DOHH2 (cell line): Measurements from ENCODE around the gene STPG2.

Source experiments
- H3F3A ChIP-seq: fragments of 200-600 bp; sonication (generic), shearing (Covaris generic); 2 replicates; pipeline ENCODE4 v1.6.0; 2016; ENCODE audit warnings: antibody characterized with exemption, mild to moderate bottlenecking; ENCODE audit not compliant: control insufficient read depth, insufficient read depth
- H3K27ac ChIP-seq: fragments of 200-600 bp; sonication (generic); 2 replicates; pipeline ENCODE4 v1.5.1; 2014; ENCODE audit warnings: low read depth, mild to moderate bottlenecking, low read length, moderate library complexity
- H3K27me3 ChIP-seq: fragments of 200-600 bp; sonication (generic); 2 replicates; pipeline ENCODE4 v1.6.1; 2014; ENCODE audit warnings: mild to moderate bottlenecking, low read length, mixed read lengths; ENCODE audit not compliant: control insufficient read depth
- H3K36me3 ChIP-seq: fragments of 200-600 bp; sonication (generic); 2 replicates; pipeline ENCODE4 v1.6.1; 2014; ENCODE audit warnings: mild to moderate bottlenecking, low read length, moderate library complexity, mixed read lengths; ENCODE audit not compliant: control insufficient read depth
- H3K4me1 ChIP-seq: fragments of 200-600 bp; sonication (generic); 2 replicates; pipeline ENCODE4 v1.6.1; 2014; ENCODE audit warnings: mild to moderate bottlenecking, low read length, mixed read lengths; ENCODE audit not compliant: control insufficient read depth
- H3K4me2 ChIP-seq: fragments of 200-600 bp; sonication (generic); 2 replicates; pipeline ENCODE4 v1.6.0; 2014; ENCODE audit warnings: mild to moderate bottlenecking, low read length, moderate library complexity
- H3K4me3 ChIP-seq: fragments of 200-600 bp; sonication (generic); 2 replicates; pipeline ENCODE4 v1.5.1; 2014; ENCODE audit warnings: mild to moderate bottlenecking, low read length, mixed read lengths
- H3K79me2 ChIP-seq: fragments of 200-600 bp; sonication (generic); 2 replicates; pipeline ENCODE4 v1.6.1; 2014; ENCODE audit warnings: mild to moderate bottlenecking, low read length, mixed read lengths; ENCODE audit not compliant: control insufficient read depth
- H3K9me2 ChIP-seq: fragments of 200-600 bp; sonication (generic); replicated peaks from 2 replicates; pipeline ENCODE4 v1.6.1; 2014; ENCODE audit warnings: mild to moderate bottlenecking, low read length, mixed read lengths; ENCODE audit not compliant: control insufficient read depth
- H3K9me3 ChIP-seq: fragments of 200-600 bp; sonication (generic); 2 replicates; pipeline ENCODE4 v1.6.1; 2014; ENCODE audit warnings: antibody characterized with exemption, low read length, mixed read lengths; ENCODE audit not compliant: control insufficient read depth, insufficient read depth
- H4K20me1 ChIP-seq: fragments of 200-600 bp; sonication (generic); 2 replicates; pipeline ENCODE4 v1.6.0; 2014; ENCODE audit warnings: low read depth, mild to moderate bottlenecking, antibody characterized with exemption, low read length, moderate library complexity; ENCODE audit not compliant: control insufficient read depth, insufficient read depth
- EZH2phosphoT487 ChIP-seq: fragments of 200-600 bp; sonication (generic); IDR thresholded peaks from 2 replicates; pipeline ENCODE4 v1.6.1; 2017; ENCODE audit warnings: borderline replicate concordance, mild to moderate bottlenecking, antibody characterized with exemption, low read length, moderate library complexity, mixed read lengths
- TF ChIP-seq, protein P1 (sequence below): fragments of 200-600 bp; sonication (generic); IDR thresholded peaks from one replicate; pipeline ENCODE4 v1.5.1; 2014; ENCODE audit warnings: antibody characterized with exemption, mild to moderate bottlenecking, low read depth, low read length; ENCODE audit not compliant: poor library complexity, severe bottlenecking

STPG2 gene

DNA sequence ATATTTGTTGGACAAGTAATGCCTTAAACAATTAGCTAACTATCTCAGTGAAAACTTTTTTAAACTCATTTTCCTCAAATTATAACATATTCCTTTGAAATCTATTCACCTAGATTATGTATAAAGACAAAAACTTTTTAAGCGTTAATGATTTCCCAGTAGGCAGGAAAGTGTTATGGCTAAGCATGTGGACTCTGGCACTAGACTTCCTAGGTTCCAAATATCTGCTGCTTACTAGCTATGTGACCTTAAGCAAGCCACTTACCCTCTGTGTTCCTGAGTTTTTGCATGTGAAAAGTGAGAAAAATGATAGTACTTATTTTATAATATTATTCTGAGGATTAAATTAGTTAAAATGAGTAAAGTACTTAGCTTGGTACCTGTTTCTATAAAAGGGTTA is 301.8 kb downstream of the STPG2 start:
- no peaks in the 10 kb centered on the region for H3F3A ChIP-seq
- H3K4me1 ChIP-seq = no peaks in the 10 kb centered on the region
- H3K4me2 ChIP-seq = no peak overlapping the region
- H3K36me3 ChIP-seq = no peaks in the 10 kb centered on the region
- TF ChIP-seq EZH2phosphoT487 = no peak
- TF ChIP-seq, protein P1, sequence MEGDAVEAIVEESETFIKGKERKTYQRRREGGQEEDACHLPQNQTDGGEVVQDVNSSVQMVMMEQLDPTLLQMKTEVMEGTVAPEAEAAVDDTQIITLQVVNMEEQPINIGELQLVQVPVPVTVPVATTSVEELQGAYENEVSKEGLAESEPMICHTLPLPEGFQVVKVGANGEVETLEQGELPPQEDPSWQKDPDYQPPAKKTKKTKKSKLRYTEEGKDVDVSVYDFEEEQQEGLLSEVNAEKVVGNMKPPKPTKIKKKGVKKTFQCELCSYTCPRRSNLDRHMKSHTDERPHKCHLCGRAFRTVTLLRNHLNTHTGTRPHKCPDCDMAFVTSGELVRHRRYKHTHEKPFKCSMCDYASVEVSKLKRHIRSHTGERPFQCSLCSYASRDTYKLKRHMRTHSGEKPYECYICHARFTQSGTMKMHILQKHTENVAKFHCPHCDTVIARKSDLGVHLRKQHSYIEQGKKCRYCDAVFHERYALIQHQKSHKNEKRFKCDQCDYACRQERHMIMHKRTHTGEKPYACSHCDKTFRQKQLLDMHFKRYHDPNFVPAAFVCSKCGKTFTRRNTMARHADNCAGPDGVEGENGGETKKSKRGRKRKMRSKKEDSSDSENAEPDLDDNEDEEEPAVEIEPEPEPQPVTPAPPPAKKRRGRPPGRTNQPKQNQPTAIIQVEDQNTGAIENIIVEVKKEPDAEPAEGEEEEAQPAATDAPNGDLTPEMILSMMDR = no peak
- no peaks in the 10 kb centered on the region for H3K79me2 ChIP-seq
- no peaks in the 10 kb centered on the region for H3K9me3 ChIP-seq
- no peak overlapping the region for H3K27ac ChIP-seq
- no peak overlapping the region for H3K4me3 ChIP-seq
- no peaks in the 10 kb centered on the region for H3K9me2 ChIP-seq
- H3K27me3 ChIP-seq = no peaks in the 10 kb centered on the region
- H4K20me1 ChIP-seq = no peaks in the 10 kb centered on the region

GRCh38 chr4:97836662-97837061 is 306.6 kb downstream of the STPG2 start:
- H3F3A ChIP-seq = no peaks in the 10 kb centered on the region
- no peaks in the 10 kb centered on the region for H3K9me3 ChIP-seq
- H3K27ac ChIP-seq = no peak overlapping the region
- H4K20me1 ChIP-seq = no peaks in the 10 kb centered on the region
- TF ChIP-seq, protein P1 = no peak
- TF ChIP-seq EZH2phosphoT487 = no peak
- no peak overlapping the region for H3K4me2 ChIP-seq
- no peaks in the 10 kb centered on the region for H3K4me1 ChIP-seq
- no peaks in the 10 kb centered on the region for H3K79me2 ChIP-seq
- H3K36me3 ChIP-seq = no peaks in the 10 kb centered on the region
- H3K27me3 ChIP-seq = no peaks in the 10 kb centered on the region
- H3K9me2 ChIP-seq = no peaks in the 10 kb centered on the region
- H3K4me3 ChIP-seq = no peak overlapping the region

DNA sequence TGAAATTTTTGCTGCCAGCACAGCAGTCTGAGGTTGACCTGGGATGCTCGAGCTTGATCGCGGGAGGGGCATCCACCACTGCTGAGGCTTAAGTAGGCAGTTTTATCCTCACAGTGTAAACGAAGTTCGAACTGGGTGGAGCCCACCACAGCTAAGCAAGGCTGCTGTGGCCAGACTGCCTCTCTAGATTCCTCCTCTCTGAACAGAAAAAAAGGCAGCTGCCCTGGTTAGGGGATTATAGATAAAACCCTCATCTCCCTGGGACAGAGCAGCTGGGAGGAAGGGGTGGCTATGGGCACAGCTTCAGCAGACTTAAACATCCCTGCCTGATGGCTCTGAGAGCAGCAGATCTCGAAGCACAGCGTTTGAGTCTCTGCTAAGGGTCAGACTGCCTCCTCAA is 314.6 kb downstream of the STPG2 start:
- no peak overlapping the region for H3K27ac ChIP-seq
- no peak overlapping the region for H3K4me2 ChIP-seq
- H3K4me1 ChIP-seq = no peaks in the 10 kb centered on the region
- no peak overlapping the region for H3K4me3 ChIP-seq
- H3K9me2 ChIP-seq = no peaks in the 10 kb centered on the region
- no peaks in the 10 kb centered on the region for H3K9me3 ChIP-seq
- no peaks in the 10 kb centered on the region for H3K36me3 ChIP-seq
- no peak for TF ChIP-seq EZH2phosphoT487
- TF ChIP-seq, protein P1 = no peak
- no peaks in the 10 kb centered on the region for H3F3A ChIP-seq
- H3K79me2 ChIP-seq = no peaks in the 10 kb centered on the region
- no peaks in the 10 kb centered on the region for H4K20me1 ChIP-seq
- H3K27me3 ChIP-seq = no peaks in the 10 kb centered on the region

- no peaks in the 10 kb centered on the region for H4K20me1 ChIP-seq
- no peak overlapping the region for H3K4me2 ChIP-seq
- no peaks in the 10 kb centered on the region for H3K36me3 ChIP-seq
- H3K4me3 ChIP-seq = no peak overlapping the region
- no peaks in the 10 kb centered on the region for H3K27me3 ChIP-seq
- TF ChIP-seq EZH2phosphoT487 = no peak
- TF ChIP-seq, protein P1 = no peak
- no peaks in the 10 kb centered on the region for H3K4me1 ChIP-seq
- no peaks in the 10 kb centered on the region for H3K9me2 ChIP-seq
- H3F3A ChIP-seq = no peaks in the 10 kb centered on the region
- H3K79me2 ChIP-seq = no peaks in the 10 kb centered on the region
- H3K9me3 ChIP-seq = no peaks in the 10 kb centered on the region
- H3K27ac ChIP-seq = no peak overlapping the region
Observed at GRCh38 chr4:97819294-97819693, 324.0 kb downstream of the STPG2 start.
